Renal pelvis (tissue), 12 donors: ENCODE measurements around the gene SYT15B. TPM values are rescaled to one million over a fixed set of nuclear protein-coding genes. Genes with fewer than 3 reads are reported as not detected.
"Not testable (repeated sequence)": the region's sequence is repeated elsewhere in the genome, so short reads cannot be mapped to it uniquely, and the experiment has no call there.

Experiments used
- DNase-seq: peaks from one replicate; pipeline ENCODE4 v3.0.0-alpha.2; 2013
- long read RNA-seq, 16 experiments: transcript quantifications; one replicate each; lab custom pipeline, GENCODE V29; 2026
- polyA plus RNA-seq, 3 donors: library from polyadenylated mRNA; unstranded; fragments of 120-200 nt; gene quantifications; one replicate each; pipeline ENCODE4 v1.2.1, GENCODE V29; 2013; ENCODE audit not compliant: insufficient read length in 3 of 3

The SYT15B gene
- polyA plus RNA-seq, result 1 to 10 TPM; 2.3 to 3.1 (median 2.8) TPM
- long read RNA-seq, donor 1, result 0 reads
- long read RNA-seq, donor 2, result 0 reads
- long read RNA-seq, donor 3, partial matches to known transcripts, result 5 of 5 reads
- long read RNA-seq, donor 3, other reads (novel, unspliced or antisense), result 0 of 5 reads
- long read RNA-seq, donor 4, result 0 reads
- long read RNA-seq, donor 5, result 0 reads
- long read RNA-seq, donor 6, full-length matches to known transcripts, result 1 of 1 reads
- long read RNA-seq, donor 6, partial matches to known transcripts, result 0 of 1 reads
- long read RNA-seq, donor 6, other reads (novel, unspliced or antisense), result 0 of 1 reads
- long read RNA-seq, donor 7, result 0 reads
- long read RNA-seq, donor 8, result 0 reads
- long read RNA-seq, donor 9, result 0 reads
- long read RNA-seq, donor 10, result 0 reads
- long read RNA-seq, donor 11, result 0 reads
- long read RNA-seq, donor 12, result 0 reads
- long read RNA-seq, donor 13, partial matches to known transcripts, result 0 of 1 reads
- long read RNA-seq, donor 13, other reads (novel, unspliced or antisense), result 0 of 1 reads
- long read RNA-seq, donor 14, result 0 reads
- long read RNA-seq, donor 15, partial matches to known transcripts, result 0 of 6 reads
- long read RNA-seq, donor 15, other reads (novel, unspliced or antisense), result 6 of 6 reads
- long read RNA-seq, donor 16, partial matches to known transcripts, result 18 of 19 reads
- long read RNA-seq, donor 16, other reads (novel, unspliced or antisense), result 0 of 19 reads

DNA sequence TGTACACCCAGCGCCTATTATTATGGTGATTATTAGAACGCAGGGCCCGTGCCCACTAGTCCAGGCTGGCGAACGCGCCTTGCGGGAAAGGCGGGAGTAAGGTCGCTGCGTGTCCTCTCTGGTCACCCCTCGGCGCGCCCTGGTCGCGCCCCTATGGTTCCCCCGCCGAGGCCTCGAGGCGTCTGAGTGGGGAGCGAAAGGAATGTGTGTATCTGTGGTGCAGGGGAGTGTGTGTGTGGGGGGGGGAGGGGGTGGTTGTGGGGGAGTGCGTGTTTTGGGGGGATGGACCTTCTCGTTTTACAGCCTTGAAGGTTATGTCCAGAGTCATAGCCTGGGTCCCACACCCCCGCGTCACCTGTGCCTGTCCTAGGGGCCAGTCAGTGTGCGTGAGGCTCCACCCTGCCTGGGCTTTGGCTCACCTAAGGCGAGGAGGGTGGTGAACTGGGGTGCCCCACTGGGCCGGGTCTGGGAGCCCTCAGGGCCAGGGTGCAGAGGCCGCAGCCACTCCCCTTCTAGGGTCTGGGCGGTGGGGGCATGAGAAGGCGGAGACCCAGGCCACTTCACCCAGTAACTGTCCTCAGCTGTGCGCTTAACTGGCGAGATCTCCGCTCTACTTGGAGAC is at the start of gene SYT15B:
Gene SYT15B (minus strand): TSS at position 39 of the 622 bp plus-strand sequence. CDS start 952 bp downstream, outside the sequence.
- not testable (repeated sequence) for DNase-seq

DNA sequence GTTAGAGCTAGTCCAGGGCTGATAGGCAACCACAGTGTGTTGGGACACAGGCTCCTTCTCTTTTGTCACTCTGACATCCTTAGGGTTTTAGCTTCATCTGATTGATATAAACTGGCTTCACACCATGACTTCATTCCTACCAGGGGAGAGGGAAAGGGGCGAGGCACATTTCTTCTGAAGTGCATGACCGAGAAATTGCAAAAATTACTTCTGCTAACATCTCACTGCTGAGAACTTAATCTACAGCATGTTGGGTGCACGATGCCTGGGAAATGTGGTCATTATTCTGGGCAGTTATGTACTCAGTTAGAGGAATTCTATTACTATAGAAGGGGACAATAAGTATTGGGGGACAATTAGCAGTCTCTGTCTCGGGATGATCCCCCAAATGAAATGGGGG is 16.2 kb upstream of the SYT15B start:
- DNase-seq, result not testable (repeated sequence)

DNA sequence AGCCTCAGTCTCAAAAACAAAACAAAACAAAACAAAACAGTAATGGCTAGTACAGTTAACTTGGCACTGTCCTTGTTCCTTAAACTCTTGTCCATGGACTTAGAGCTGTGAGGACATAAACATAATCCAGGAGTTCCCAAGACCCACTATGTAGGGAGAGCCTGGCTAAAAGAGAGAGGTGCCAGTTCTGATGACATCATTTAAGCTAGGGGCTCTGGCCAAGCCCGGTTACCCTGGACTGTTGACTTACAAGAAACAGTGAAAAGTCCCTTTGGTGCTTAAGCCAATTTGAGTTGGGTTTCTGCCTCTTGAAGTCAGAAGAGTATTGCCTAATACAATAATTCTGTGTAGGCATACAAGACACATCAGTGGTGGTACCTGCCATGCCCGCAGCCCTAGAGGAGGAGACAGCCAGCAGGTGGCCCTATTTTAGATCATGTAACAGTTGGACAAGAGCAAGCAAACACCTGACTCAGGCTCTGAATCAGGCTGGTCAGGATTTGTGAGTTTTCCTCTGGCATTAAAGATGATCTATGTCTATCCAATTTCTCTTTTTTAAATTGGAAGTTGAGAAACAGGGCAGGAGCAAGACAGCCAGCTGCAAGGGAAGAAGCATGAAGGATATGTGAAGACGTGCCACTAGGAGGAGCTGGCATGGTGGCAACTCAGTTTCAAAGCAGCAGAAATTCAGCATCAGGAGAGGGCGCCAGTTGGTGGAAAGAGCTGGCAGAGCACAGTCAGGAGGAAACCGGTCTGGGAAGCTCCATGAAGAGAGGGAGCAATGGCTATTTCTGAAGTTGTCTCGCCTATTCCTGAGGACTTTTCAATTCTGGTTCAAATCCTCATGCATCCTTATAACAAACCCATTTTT is 12.2 kb upstream of the SYT15B start:
- DNase-seq, result not testable (repeated sequence)

DNA sequence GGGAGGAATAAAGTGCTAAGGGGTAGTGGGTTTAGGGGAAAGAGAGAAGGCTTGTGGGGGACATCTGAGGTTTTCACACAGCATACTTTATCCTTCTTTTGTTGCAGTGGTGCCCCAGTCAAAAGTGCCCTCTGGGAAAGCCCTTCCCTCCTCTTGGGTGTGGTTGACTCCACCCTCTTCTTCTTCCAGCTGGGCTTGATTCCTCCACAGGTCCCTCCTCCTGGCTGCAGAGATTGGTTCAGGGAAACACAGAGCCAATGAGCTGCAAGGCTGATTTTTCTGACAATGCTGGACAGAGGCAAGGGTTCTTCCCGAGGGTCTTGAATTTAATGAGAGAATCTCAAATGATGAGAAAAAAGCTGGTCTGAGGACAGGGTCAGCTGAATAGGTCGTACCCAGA is 7.4 kb upstream of the SYT15B start:
- not testable (repeated sequence) for DNase-seq

DNA sequence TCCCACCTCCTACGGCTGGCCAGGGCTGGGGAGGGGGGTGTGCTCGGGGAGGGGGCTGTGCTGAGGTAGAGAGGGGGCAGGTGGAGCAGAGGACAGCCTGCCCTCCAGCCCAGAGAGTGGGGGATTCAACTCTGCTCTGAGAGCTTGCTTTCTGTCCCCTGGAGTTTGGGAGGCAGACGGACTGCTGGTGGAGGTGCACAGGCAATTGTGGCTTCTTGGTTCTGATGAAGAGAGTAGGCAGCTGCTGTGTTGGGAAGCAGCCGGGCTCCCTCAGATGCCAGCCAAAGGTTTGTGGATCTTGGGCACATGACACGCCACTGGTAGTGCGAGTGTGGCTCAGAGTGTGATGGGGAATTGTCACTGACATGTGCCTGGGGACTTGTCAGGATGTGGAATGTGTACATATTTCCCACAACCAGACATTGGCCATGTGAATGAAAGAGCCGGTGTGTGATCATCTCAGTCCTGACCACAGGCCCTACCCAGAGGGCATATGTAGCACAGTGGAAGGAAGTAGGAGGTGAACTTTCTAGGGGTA is 5.3 kb upstream of the SYT15B start:
- DNase-seq, result not testable (repeated sequence)

DNA sequence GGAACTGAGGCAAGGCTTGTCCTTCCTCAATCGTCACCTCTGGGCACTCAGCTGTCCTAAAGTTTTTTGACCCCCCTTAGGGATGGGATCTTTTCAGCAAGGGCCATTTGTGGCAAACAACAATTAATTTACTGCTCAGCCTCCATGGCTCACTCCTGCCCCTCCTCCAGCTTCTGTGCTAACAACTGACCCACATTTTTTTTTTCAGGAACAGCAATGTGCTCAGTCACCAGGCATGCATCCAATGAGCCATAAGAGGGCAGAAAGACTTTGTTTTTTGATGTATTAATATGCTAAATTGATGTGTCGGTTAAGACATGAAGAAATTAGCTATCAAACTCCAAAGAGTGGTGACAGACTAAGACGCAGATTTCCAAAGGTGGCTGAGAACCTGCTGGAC is 4.7 kb upstream of the SYT15B start:
- DNase-seq, result not testable (repeated sequence)

DNA sequence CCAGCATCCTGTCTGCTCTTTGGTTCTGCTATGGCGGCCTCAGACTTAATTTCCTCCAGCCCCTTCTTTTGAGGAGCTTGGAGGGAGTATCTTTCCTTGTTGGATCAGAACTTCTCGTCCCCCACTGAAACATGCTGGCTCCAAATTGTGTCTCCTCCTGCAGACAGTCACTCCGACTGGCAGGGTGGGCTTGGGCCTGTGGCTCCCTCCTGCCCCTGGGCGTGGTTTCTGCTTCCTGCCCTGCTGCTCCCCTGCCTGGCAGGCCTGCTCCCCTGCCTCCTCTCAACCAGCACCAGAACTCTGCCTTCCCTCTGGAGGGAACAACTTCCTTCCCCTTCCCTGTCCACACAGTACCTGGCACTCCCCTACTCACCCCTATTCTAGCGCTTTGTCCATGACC is 3.8 kb upstream of the SYT15B start:
- not testable (repeated sequence) for DNase-seq

DNA sequence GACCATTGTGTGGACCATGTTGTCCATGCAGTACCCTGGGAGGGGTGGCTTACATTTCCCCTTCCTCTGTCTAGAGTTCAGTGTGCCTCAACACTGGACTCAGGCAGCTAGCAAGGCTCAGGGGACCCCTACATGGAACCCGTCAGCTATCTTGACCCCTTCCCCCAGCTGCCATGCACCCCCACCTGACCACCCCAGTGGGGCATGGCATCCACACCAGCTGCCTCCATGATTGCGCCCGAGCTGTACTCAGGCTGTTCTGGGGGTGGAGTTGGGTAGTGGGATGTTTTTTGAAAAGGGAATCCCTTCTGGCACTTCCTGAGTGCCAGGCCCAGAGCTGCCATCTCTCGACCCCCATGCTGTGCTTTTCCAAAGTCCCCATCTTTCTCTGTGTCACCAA is 1.8 kb upstream of the SYT15B start:
- not testable (repeated sequence) for DNase-seq

DNA sequence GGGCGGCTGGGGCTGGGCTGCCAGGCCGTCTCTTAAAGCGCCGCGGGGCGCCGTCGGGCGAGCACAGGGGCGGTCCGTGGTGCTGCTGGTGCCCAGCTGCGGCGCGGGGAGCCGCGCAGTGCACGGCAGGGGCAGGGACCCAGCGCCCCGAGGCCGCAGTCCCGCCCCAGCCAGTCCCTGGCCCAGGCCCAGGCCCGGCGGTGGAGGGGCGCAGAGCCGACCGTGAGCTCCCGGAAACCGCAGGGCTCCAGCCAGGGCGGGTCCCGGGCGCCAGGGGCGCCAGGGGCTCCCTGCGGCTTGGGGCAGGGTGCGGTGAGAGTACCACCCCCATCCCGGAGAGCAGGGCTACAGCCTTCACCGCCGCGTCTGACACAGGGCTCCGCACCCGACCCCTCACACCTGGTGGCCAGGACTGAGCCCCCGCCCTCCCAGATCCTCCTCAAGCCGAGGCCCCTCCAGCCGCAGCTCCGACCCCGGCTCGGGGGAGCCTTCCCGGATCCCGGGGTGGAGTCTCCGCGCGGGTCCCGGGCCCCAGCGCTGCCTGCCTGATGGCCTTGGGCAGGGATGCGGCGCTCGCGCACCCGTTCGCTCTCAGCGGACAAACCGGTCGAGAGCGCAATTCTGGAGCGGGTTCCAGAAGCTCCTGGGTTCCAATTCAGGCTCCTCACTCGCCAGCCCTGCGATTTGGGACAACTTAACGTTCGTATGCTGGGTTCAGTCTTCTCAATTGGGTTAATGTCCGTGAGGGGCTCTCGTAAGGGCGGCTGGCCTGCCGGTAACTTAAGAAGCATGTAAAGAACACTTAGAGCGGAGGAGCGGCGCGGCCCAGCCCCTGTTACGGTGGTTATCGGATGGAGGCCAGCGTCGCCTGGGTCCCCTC is 478 bp downstream of the SYT15B start:
- not testable (repeated sequence) for DNase-seq

DNA sequence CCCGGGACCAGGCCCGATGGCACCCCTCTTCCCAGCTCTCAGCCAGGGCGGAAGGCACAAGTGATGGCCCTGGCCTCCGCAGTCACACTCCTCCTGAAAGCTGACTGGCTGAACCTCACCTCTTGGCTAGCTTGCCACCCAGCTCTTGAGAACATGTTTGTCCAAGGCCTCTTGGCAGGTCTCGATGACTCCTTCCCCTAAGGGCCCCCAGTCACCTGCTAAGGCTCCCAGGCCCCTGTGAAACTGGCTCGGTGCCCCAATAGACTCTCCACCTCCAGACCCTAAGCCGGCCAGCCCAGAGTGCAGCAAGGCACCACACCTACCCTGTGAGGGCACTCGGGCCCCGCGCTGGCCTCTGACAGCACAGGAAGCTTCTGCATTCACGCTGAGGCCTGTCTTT is 4.5 kb downstream of the SYT15B start:
- DNase-seq, result not testable (repeated sequence)

DNA sequence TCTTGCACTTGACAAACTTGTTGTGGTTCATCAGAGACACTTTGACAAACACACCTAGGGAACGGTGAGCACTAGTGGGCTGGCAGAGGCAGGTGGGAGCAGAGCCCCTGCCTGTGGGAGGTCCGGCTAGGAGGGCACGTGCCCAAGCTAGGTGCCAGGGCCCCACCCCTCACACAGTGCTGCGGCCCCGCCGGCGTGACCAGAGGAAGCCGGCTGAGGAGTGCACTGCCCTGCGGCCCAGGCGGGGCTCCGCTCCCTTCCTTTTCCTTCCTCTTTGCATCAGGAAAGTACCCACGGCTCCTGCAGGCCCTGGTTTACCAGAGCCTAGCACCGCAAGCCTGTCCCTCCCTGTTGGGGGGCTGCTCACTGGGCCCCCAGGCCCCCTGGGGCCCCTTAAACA is 7.2 kb downstream of the SYT15B start:
- not testable (repeated sequence) for DNase-seq

DNA sequence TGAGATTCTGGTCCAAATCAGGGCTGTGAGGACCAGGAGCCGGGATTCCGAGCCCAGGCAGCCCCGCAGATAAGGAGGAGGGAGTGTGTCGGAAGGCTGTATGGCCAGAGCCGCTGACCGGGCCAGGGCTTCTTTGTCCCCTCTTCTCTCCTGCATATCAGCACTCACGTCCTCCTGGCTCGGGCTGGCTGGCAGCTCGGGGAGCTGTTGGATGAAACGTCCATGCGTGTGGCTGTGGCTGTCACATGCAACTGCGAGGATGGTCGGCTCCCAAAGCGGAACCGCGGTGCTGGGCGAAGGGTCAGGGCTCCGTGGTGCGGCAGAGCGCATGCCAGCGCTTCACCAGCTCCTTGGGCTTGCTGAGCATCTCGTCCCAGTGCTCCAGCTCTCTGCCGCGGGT is 9.5 kb downstream of the SYT15B start:
- DNase-seq, result not testable (repeated sequence)

DNA sequence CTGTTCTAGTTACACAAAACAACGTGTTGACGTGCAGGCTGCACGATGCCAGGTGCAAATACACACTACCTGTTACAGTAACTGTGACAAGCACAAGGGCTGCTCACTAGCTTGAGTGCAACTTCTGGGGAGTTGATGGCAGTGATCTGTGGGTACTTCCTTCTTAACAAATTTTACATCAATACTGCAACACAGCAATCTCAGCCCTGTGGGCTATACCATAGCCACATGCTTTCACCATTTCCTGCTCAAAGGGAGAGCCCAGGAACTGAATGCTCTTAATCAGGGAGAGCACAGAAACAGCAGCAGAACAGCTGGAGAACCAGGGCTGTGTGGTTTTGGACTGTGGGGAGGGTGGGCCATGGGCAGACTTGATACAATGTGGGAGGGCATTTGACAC is 10.2 kb downstream of the SYT15B start:
- DNase-seq, result not testable (repeated sequence)

DNA sequence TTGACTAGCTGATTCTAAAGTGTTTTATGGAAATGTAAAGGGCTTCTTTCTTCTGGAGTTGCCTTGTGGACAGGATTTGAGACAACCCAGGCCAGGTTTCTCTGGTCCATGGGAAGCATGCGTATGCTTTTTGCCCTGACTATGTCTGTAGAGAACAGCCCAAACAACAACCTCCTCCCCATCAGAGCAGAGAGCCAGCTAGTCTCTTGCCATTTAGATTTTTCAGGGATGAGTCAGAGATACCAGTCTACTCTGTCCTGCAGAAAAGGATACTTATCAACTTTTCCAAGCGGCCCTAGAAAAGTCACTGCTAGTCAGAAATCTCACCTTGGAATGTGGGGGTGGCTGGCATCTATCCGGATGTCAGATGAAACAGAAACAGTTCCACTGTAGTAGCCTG is 11.6 kb downstream of the SYT15B start:
- not testable (repeated sequence) for DNase-seq

DNA sequence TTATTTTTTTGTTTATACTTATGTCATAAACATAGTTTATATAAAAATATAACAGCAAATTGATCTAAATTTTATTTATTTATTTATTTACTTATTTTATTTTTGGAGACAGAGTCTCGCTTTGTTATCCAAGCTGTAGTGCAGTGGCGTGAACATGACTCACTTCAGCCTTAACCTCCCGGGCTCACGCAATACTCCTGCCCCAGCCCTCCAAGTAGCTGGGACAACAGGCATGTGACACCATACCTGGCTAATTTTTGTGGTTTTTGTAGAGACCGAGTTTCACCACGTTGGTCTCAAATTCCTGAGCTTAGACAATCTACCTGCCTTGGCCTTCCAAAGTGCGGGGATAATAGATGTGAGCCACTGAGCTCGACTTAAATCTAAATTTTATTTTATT is 13.0 kb downstream of the SYT15B start:
- not testable (repeated sequence) for DNase-seq

DNA sequence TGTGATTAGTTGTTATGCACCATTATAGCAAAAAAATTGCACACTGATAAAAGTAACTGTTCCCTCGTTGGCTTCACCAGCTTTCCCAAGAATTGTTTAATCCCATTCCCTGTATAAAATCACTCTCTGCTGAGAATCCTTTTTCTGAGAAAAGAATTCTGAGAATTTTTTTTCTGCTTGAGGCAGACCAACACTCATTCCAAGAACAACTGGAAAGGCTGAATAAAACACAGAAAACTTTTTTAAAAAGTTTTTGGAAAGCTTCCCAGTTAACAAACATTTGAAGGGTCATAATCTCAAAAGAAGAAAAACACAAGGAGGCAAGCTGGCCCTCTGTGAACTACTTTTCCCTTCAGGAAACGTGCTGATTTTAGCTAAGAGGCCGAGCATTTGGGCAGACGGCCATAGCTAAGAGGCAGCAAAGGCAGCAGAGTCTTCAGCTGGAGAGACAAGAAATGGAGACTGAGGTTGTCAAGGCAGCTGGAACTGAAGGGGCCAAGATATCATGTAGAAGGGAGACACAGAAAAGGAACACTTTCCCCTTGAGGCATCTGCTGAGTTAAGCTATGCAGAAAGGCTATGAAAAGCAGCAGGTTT is 16.5 kb downstream of the SYT15B start:
- not testable (repeated sequence) for DNase-seq

DNA sequence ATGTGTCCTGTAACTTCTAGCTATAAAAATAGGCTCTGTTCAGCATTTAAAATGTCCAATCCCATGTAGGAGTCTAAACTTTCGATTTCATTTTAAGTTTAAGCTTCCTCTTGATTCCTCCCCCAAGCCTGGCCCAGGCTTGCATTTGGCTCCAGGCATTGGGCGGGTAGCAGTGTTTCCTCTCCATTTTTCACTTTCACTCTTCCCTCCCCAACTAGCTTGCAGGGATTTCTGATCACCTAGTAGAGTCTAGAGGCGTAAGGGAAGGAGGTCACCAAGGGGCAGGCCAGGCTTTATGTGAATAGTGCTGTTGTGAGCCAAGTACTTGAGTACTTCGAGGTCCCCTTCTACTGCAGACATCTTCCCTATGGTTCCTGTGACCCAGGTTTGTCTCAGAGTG is 18.5 kb downstream of the SYT15B start:
- DNase-seq, result not testable (repeated sequence)

DNA sequence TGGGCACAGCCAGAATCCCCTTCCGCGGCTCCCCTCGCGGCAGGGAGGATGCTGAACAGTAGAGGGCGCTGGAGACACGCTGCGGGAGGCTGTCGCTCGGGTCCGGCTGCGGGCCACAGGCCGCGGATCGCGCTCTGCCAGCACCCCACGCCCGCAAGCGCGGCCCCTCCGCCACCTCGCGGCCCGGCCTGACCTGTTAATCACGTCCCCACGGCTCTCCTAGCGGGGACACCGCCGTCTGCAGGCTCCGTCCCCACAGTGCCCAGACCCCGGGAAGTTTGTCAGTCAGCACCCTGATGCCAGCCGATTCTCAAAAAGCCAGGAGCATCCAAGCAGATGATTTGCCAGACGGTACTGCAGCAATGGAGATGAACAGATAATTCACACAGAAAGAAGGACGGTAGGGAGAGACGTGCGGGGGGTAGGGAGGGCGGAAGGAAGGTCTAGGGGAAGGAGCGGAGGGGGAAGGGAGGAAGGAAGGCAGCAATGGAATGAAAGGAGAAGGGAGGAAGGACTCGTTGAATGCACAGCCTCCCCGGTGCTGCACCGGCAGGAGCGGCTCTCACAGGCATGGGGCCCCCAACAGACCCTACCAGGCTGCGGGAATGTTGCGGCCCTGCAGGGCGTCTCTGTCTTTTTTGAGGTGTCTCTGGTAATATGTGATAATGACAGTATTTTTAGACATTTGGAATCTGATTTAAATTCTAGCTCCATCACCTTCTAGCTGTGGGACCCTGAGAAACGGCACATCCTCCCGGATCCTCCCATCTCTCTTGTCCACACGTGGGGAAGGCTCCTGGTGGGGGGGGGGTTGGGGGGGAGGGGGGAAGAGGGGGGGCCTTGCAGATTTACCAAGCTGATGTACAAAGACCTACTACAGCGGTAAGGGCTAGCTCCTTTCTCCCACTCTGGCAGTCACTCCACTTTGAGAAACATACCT is 19.5 kb downstream of the SYT15B start:
- DNase-seq, result not testable (repeated sequence)

DNA sequence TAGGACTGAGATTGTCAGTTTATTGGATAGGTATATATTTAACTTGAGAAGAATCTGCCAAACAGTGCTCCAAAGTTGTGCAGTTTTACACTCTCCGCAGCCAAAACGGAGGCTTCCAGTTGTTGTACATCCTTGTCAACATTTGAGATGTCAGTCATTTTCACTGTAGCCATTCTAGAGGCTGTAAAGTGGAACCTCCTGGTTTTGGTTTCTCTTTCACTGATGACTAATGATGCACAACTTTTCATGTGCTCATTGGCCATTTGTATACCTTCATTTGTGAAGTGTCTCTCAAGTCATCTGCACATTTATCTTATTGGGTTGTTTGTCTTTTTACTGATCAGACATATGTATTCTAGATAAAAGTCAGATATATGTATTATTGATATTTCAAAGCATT is 22.5 kb downstream of the SYT15B start:
- not testable (repeated sequence) for DNase-seq
